Memory B cell (primary cell): Measurements from ENCODE around the gene RNF31.

Experiments
- ATAC-seq: fragments of 150-1000 bp; cut with Tn5 transposase; 2 replicates; pipeline ENCODE4 v1.10.0; 2021; ENCODE audit warnings: low read depth, mild to moderate bottlenecking, moderate library complexity
- DNase-seq, 2 donors: peaks; one replicate each; pipeline ENCODE4 v3.0.0; 2022; ENCODE audit warnings: low spot score in 2 of 2
- H3K27ac Mint-ChIP-seq: one replicate; pipeline ENCODE4 v1.8.0; 2022; ENCODE audit warnings: mild to moderate bottlenecking, moderate library complexity, mixed read lengths
- H3K27me3 Mint-ChIP-seq: one replicate; pipeline ENCODE4 v1.8.0; 2022; ENCODE audit warnings: mixed read lengths
- H3K36me3 Mint-ChIP-seq: one replicate; pipeline ENCODE4 v1.8.0; 2022; ENCODE audit warnings: mild to moderate bottlenecking, mixed read lengths
- H3K4me1 Mint-ChIP-seq: one replicate; pipeline ENCODE4 v1.8.0; 2022; ENCODE audit warnings: mixed read lengths
- H3K4me3 Mint-ChIP-seq: one replicate; pipeline ENCODE4 v1.8.0; 2022; ENCODE audit warnings: mild to moderate bottlenecking, moderate library complexity, mixed read lengths
- H3K9me3 Mint-ChIP-seq: one replicate; pipeline ENCODE4 v1.8.0; 2022; ENCODE audit warnings: mixed read lengths

RNF31 gene

GRCh38 chr14:24127673-24128072 lies 19.6 kb upstream of the RNF31 start:
- peaks cover 7% of the 10 kb centered on the region for H3K36me3 Mint-ChIP-seq
- no peak overlapping the region for H3K4me3 Mint-ChIP-seq
- H3K9me3 Mint-ChIP-seq, result no peaks in the 10 kb centered on the region
- DNase-seq (no peak), ATAC-seq (no peak)
- no peaks in the 10 kb centered on the region for H3K27me3 Mint-ChIP-seq
- H3K27ac Mint-ChIP-seq, result no peak overlapping the region
- peaks cover 33% of the 10 kb centered on the region for H3K4me1 Mint-ChIP-seq

DNA sequence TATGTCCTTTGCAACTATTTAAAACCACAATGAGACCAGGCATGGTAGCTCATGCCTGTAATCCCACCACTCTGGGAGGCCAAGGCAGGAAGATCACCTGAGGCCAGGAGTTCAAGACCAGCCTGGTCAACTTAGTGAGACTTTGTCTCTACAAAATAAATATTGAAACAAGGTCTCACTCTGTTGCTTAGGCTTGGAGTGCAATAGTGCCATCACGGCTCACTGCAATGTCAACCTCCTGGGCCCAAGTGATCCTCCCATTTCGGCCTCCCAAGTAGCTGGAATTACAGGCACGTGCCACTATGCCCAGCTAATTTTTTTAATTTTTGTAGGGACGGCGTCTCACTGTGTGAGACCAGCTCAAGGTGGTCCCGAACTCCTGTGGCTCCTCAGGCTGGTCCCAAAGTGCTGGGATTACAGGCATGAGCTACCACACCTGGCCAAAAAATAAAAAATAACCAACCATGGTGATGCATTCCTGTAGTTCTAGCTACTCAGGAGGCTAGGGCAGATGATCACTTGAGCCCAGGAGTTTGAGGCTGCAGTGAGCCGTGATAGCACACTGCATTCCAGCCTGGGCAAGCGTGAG lies 17.8 kb upstream of the RNF31 start:
- Mint-ChIP-seq H3K9me3 (no peaks in the 10 kb centered on the region), H3K36me3 (peaks cover 7% of the 10 kb centered on the region), H3K4me3 (no peak overlapping the region), H3K27me3 (no peaks in the 10 kb centered on the region), H3K27ac (no peak overlapping the region), H3K4me1 (peaks cover 21% of the 10 kb centered on the region)
- ATAC-seq (no peak), DNase-seq (no peak)

GRCh38 chr14:24130380-24130716 lies 16.9 kb upstream of the RNF31 start, which contains the start of gene FITM1:
Gene FITM1 (plus strand): TSS chr14:24130659. CDS start chr14:24131564, 905 bp downstream.
- no peak within 1 kb of the TSS for H3K27ac Mint-ChIP-seq
- no peak for DNase-seq
- H3K27me3 Mint-ChIP-seq, result no peaks in the 10 kb centered on the region
- H3K9me3 Mint-ChIP-seq, result no peaks in the 10 kb centered on the region
- H3K4me3 Mint-ChIP-seq, result no peak within 1 kb of the TSS
- ATAC-seq, result no peak
- peaks cover 23% of the 10 kb centered on the region for H3K4me1 Mint-ChIP-seq
- peaks cover 7% of the 10 kb centered on the region for H3K36me3 Mint-ChIP-seq

DNA sequence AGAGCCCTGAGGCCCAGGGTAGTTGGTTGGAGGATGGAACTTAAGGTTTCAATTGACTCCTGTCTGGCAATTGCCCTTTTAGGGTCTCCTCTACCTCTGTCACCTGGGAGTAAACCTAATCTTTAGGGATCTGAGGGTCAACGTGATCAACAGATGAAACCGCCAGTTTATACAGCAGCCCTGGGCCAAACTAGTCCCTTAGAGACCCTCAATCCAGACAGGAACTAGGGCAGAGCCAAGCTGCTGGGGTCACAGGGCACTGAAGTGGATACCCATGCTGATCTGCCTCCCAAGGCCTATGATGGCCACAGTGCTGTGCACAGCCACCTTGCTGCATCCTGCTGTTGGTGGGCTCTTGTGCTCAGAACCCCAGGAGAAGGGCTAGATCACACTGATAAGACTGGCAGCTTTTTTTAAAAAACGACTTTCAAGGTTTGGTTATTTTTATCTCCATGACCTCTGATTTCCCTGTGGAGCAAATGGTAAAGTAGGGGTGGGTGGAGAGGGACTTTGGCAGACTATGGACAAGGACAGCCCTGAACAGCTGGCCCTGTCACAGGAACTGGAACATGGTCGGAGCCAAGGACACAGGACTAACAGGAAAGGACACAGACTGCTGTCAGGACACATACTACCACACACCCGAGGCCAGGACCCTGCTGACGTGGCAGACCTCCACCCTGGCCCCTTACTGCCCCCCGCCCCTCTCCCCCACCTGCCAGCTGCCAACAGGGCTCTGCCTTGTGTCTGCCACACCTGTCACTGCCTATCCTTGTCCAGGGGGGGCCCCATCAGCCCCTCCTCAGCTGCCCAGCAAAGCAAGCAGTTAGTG lies 16.4 kb upstream of the RNF31 start:
- no peaks in the 10 kb centered on the region for H3K27me3 Mint-ChIP-seq
- no peaks in the 10 kb centered on the region for H3K9me3 Mint-ChIP-seq
- no peak for ATAC-seq
- peaks cover 7% of the 10 kb centered on the region for H3K36me3 Mint-ChIP-seq
- no peak overlapping the region for H3K4me3 Mint-ChIP-seq
- no peak overlapping the region for H3K27ac Mint-ChIP-seq
- H3K4me1 Mint-ChIP-seq, result peaks cover 26% of the 10 kb centered on the region
- no peak for DNase-seq

- Mint-ChIP-seq H3K27ac (peak overlapping the region; percentile 47), H3K4me3 (no peak overlapping the region), H3K36me3 (peaks cover 7% of the 10 kb centered on the region), H3K27me3 (no peaks in the 10 kb centered on the region), H3K9me3 (no peaks in the 10 kb centered on the region), H3K4me1 (peaks cover 27% of the 10 kb centered on the region)
- ATAC-seq (no peak), DNase-seq (no peak)
Measured at GRCh38 chr14:24131549-24131966, 15.7 kb upstream of the RNF31 start.

- peaks cover 33% of the 10 kb centered on the region for H3K4me1 Mint-ChIP-seq
- DNase-seq (no peak), ATAC-seq (no peak)
- H3K4me3 Mint-ChIP-seq, result no peak overlapping the region
- H3K27ac Mint-ChIP-seq, result peak overlapping the region; percentile 47
- no peaks in the 10 kb centered on the region for H3K9me3 Mint-ChIP-seq
- H3K27me3 Mint-ChIP-seq, result no peaks in the 10 kb centered on the region
- H3K36me3 Mint-ChIP-seq, result peaks cover 10% of the 10 kb centered on the region
Measured at GRCh38 chr14:24132061-24132685, 15.1 kb upstream of the RNF31 start.

DNA sequence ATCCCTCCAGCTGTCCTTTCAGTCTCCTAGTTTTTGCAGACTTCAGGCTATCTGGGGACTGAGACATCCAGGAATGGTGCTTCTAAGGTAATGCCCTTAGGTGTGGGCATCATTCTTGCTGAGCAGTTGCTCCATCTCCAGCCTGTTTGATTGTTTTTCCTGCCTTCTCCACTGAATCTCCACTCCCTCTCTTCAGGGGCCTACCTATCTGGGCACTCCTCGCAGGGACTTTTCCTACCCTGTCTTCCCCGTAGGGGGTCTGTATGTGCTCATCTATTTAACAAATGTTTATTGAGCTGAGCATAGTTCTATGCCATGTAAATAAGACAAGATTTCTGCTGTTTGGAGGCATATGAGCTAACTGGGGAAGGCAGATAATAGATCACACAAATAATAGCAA lies 14.3 kb upstream of the RNF31 start:
- no peaks in the 10 kb centered on the region for H3K27me3 Mint-ChIP-seq
- peaks cover 11% of the 10 kb centered on the region for H3K36me3 Mint-ChIP-seq
- H3K9me3 Mint-ChIP-seq, result no peaks in the 10 kb centered on the region
- peak overlapping the region; percentile 6 for H3K4me3 Mint-ChIP-seq
- ATAC-seq, result no peak
- H3K27ac Mint-ChIP-seq, result peak overlapping the region; percentile 29
- no peak for DNase-seq
- H3K4me1 Mint-ChIP-seq, result peaks cover 30% of the 10 kb centered on the region

- Mint-ChIP-seq H3K9me3 (no peaks in the 10 kb centered on the region), H3K27me3 (no peaks in the 10 kb centered on the region), H3K4me1 (peaks cover 34% of the 10 kb centered on the region), H3K4me3 (no peak overlapping the region), H3K36me3 (peaks cover 15% of the 10 kb centered on the region), H3K27ac (no peak overlapping the region)
- DNase-seq, result no peak
- no peak for ATAC-seq
Measured at GRCh38 chr14:24133735-24134134, 13.6 kb upstream of the RNF31 start.

- peak in 1 of 2 donors; percentile 27 for DNase-seq
- Mint-ChIP-seq H3K36me3 (peaks cover 23% of the 10 kb centered on the region), H3K9me3 (no peaks in the 10 kb centered on the region), H3K4me3 (peak overlapping the region; percentile 92), H3K27me3 (no peaks in the 10 kb centered on the region), H3K27ac (peak overlapping the region; percentile 98), H3K4me1 (peaks cover 42% of the 10 kb centered on the region)
- ATAC-seq, result peak; percentile 4
Measured at GRCh38 chr14:24135584-24135833, 11.8 kb upstream of the RNF31 start.

DNA sequence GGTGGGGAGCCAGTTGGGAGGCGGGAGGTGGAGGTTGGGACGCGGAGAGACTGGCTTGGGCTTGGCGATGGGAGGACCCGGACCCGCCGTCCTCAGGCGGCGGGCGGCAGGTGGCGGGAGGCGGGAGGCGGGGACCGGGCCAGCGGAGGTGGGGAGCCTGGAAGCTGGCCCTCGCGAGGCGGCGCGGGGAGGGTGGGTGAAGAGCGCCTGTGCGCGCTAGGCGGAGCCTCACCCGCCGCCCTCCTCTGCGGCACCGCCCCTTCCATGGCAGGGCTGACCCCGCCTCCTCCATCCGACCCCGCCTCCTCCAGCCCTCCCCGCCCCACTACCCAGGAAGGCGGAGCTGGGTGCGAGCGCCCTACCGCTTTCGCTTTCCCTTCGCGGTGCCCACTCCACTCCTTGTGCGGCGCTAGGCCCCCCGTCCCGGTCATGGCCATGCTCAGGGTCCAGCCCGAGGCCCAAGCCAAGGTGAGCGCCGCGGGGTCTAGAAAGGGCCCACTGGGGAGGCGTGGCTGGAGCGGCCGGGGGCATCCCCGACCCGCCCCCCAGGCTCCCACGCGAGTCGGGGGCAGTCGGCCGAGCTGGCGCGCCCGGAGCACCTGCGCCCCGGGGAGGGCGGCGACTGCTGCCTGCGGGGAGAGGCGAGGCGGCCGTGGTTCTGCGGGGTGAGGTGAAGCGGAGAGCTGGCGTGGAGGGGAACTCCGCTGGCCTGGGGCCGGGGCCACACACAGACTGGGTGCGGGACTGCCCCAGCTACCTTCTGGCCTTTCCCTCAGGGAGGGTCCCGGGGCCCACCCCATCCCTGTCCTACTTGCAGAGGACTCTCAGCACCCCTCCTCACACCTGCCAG lies 11.2 kb upstream of the RNF31 start, which contains the start of gene PSME1:
PSME1 (plus strand) TSS at position 361 of the 850 bp plus-strand sequence; CDS start at position 430, 69 bp downstream.
- Mint-ChIP-seq H3K27ac (peak within 1 kb of the TSS; percentile 98), H3K36me3 (peaks cover 22% of the 10 kb centered on the region), H3K9me3 (no peaks in the 10 kb centered on the region), H3K27me3 (no peaks in the 10 kb centered on the region), H3K4me1 (peaks cover 46% of the 10 kb centered on the region), H3K4me3 (peak within 1 kb of the TSS; percentile 92)
- peak; percentile 90 for ATAC-seq
- DNase-seq, result peak; percentile 95

- H3K36me3 Mint-ChIP-seq, result peaks cover 20% of the 10 kb centered on the region
- H3K27ac Mint-ChIP-seq, result peak overlapping the region; percentile 98
- no peak for ATAC-seq
- no peaks in the 10 kb centered on the region for H3K9me3 Mint-ChIP-seq
- peak overlapping the region; percentile 92 for H3K4me3 Mint-ChIP-seq
- DNase-seq, result no peak
- H3K4me1 Mint-ChIP-seq, result peaks cover 45% of the 10 kb centered on the region
- H3K27me3 Mint-ChIP-seq, result no peaks in the 10 kb centered on the region
Measured at GRCh38 chr14:24136684-24137528, 10.4 kb upstream of the RNF31 start.

GRCh38 chr14:24137529-24138395 lies 9.5 kb upstream of the RNF31 start:
- H3K36me3 Mint-ChIP-seq, result peaks cover 20% of the 10 kb centered on the region
- peaks cover 42% of the 10 kb centered on the region for H3K4me1 Mint-ChIP-seq
- no peak for ATAC-seq
- H3K4me3 Mint-ChIP-seq, result peak overlapping the region; percentile 44
- no peaks in the 10 kb centered on the region for H3K9me3 Mint-ChIP-seq
- H3K27me3 Mint-ChIP-seq, result no peaks in the 10 kb centered on the region
- DNase-seq, result no peak
- H3K27ac Mint-ChIP-seq, result no peak overlapping the region
